NCI-H1694 (cell line): ENCODE results near the gene LRFN2.

Experiments used
- DNase-seq: peaks from one replicate; lab custom pipeline; 2025; lab: John Stamatoyannopoulos, UW

Gene LRFN2

DNA sequence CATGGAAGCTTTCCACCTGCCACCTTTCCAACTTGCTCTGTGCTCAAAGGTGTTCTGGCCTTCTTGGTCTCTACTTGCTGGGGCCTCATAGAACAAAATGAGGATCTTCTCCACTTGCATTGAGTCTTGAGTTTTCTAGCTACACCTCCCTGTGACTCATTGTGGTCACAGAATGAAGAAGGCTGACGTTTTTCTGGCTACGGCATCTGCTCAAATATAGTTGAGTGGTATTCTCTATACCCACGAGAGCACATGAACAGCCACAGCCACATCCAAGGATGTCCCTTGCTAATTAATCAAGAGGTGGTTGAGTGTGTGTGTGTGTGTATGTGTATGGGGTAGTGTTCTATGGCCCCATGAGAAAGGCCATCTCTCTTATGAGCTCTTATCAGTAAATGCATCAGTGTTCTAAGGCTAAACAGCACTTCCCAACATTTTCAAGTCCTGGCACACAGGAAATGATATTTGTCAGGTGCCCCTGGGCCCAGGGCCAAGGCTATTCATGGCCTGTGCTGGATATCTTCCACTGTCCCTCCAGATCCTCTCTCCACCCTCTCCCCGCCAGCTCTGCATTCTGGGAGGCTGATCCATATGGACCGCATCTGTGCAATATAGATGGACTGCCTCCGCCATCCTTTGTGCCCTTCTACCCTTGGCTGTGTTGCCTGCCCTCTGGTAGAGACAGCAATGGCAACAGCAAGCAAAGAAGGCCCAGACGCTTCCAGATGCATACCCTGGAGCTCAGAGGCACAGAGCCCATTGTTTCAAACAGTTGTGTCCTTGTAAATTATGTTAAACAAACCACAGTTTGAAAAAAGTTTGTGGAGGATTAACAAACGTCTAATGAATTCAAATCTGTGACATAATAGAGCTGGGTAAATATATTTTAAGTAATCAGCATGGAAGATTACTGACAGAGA lies 150.2 kb downstream of the LRFN2 start:
- no peak for DNase-seq

DNA sequence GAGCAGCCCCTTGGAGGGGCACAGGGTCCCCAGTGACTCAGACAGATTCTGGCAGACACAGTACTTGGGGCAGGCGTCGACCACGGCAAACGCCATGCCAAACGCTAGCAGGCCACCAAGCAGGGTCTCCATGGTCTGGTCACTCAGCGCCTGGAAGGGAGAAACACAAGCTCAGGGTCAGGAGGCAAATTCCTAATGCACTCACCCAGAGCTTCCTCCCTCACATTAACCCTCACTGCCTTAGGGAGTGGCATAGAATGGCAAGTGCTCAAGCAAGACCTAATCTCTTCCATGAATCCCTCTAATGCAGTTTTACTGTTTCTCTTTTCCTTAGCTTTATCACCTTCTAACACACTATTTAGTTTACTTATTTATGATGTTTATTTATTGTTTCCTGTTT lies 154.2 kb downstream of the LRFN2 start:
- no peak for DNase-seq

DNA sequence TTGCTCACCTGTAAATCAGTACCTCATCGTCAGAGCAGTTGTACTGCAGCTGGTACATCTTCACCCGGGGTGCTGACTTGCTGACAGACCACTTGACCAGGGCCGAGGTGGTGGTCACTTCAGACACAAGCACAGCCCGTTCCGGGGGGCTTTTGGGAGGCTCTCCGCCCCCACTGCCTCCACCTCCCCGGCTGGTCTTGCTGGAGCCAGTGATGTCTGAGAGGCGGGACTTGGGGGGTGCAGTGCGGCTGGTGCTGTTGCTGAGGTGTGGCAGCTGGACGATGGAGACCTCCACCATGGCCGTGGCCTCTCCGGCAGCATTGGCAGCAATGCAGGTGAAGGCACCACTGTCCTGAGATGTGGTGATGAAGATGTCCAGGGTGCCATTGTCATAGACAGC lies 155.5 kb downstream of the LRFN2 start:
- DNase-seq, result no peak

GRCh38 chr6:40427196-40427595 lies 160.0 kb downstream of the LRFN2 start:
- DNase-seq, result no peak

- peak; percentile 75 for DNase-seq
These were observed 160.7 kb downstream of the LRFN2 start for GRCh38 chr6:40426346-40427066.

- peak; percentile 93 for DNase-seq
These were observed 161.8 kb downstream of the LRFN2 start for GRCh38 chr6:40425192-40425919.

DNA sequence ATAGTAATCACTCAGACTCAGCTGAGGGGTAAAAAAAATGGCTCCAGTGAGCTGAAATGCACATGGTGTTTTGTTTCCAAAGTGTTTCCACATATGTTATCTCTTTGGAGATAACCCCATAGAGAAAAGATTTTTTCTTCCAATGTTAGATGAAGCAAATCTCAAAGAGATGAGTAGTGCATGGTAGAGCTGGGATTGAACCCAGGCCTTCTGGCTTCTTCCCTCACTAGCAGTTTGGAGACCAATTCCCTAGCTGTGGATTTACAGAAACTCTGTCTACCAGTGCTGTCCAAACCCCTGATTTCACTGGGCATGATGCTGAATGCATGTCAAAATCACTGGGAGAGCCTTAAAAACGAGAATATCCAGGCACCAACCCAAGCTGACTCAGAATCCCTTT lies 165.1 kb downstream of the LRFN2 start:
- no peak for DNase-seq

DNA sequence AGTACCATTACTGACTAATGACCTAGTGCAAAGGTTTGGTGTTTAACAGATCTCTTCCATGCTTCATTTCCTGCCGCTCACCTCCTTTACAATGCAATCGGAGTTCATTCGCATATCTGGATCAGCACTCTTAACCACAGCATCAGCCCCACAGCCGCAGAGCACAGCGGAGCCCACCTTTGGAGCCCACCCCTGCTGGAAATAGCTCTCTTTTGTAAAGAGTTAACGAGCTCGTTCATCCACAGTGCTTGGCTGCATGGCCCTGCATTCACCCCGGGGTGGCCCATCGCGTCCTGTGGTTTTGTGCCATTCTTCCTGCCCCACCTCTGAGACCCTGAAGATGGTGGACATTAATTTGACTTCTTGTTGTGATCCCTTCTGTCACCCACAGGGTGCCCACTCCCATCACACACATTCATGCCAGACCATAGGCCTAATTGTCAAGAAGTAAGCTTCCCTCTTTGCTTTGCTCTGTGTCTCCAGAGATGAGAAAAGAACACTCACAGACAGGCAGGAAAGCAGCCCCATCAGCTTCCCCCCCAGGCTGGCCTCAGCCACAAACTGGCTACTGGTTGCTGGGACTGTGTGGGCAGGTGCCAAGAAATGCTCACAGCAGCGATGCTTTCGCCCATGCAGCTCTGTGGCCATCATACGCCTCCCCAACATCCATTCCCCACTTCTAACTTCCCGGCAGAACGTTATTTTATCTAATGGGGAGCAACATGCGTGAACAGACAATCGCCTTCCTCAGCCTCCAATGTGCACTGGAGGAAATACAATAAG lies 167.0 kb downstream of the LRFN2 start:
- no peak for DNase-seq

GRCh38 chr6:40419377-40419776 lies 167.8 kb downstream of the LRFN2 start:
- no peak for DNase-seq

DNA sequence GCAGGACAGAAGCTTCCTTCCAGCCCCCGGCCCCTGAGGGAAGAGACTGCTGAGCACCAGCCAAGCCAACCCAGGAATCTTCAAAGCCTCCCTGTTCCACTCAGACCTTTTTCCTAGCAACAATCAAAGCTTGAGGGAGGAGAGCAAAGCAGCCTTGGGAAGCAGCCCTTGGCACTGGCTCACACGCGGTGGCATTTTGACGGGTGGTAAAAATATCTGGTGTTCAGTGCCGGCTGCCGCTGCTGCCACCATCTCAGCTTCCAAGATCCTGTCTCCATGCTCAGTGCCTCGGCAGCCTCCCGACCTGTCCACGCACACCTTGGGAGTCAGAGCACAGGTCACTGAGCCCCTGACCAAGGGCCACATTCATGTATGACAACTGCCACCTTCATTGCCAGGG lies 170.1 kb downstream of the LRFN2 start:
- no peak for DNase-seq

- no peak for DNase-seq
These were observed 172.5 kb downstream of the LRFN2 start for GRCh38 chr6:40414617-40415016.

DNA sequence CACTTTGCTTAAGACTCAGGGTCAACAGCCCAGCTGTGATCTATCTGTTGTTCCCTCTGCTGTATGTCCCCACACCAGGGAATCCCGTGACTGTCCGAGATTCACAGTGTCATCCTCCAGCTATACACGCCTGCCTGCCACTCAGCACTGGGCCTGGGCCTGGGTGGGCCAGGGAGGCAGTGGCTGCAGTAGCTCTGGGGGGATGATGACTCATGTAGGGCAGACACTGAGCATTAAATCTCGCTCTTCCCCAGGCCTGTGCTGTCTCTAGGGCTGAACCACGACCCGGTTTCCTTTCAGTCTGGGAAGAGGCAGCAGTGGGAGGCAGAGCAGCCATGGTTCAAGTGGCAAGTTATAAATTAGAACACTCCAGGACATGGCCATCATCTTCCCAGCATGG lies 173.9 kb downstream of the LRFN2 start:
- DNase-seq, result no peak

DNA sequence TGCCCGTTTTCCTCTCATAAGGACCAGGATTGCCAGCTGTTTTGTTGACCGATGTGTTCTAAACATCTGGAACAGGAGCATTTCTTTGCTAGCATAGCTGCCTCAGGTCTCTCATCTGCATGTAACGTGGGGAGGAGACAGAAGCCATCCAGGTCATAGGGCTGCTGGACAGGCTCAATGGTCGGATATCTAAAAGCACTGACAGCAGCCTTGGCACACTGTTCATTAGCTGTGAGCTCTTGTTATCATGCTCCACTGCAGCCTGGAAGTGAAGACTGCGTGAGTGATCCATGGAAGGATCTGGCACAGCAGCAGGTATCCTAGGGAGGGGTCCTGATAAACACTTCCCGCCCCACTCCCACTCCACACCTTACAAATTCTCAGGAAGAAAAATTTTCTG lies 175.3 kb downstream of the LRFN2 start:
- DNase-seq, result no peak

DNA sequence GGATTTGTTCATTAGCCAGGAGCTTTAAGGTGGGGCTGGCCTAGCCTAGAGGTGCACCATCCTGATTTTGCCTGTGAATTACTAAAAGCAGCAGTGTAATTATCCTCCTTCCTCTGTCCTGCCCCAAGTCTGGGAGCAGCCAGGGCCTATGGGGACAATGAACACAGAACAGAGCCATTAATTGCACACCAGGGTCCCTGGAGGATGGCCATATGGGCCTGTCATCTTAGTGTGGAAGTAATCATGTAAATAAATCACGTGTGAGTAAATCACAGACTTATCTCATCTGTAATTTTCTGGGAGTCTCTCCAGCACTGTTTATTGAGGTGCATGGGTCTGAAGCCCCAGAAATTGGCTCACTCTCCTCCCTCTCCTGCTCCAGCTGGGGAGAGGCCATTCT lies 176.3 kb downstream of the LRFN2 start:
- DNase-seq, result peak; percentile 69

- DNase-seq, result no peak
These were observed 177.3 kb downstream of the LRFN2 start for GRCh38 chr6:40409716-40410397.

- no peak for DNase-seq
These were observed 178.2 kb downstream of the LRFN2 start for GRCh38 chr6:40408786-40409542.

DNA sequence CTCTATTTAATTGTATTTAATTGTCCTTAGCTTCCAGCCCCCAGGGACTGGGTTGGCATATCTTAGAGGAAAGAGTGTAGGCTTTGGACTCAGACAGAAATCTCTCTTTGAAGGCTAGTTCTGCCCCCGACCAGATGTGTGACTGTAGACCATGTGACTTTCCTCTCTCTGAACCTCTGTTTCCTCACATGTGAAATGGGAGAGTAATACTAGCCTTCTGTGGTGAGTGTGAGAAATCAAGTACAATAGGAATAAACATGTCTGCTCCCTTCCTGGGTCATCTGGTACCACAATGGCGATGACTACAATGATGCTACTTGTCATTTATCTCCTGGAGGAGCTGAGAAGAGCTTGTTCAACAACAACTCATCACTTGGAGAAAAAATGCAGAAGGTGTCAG lies 179.9 kb downstream of the LRFN2 start:
- no peak for DNase-seq

GRCh38 chr6:40406175-40406574 lies 181.0 kb downstream of the LRFN2 start:
- DNase-seq, result no peak

DNA sequence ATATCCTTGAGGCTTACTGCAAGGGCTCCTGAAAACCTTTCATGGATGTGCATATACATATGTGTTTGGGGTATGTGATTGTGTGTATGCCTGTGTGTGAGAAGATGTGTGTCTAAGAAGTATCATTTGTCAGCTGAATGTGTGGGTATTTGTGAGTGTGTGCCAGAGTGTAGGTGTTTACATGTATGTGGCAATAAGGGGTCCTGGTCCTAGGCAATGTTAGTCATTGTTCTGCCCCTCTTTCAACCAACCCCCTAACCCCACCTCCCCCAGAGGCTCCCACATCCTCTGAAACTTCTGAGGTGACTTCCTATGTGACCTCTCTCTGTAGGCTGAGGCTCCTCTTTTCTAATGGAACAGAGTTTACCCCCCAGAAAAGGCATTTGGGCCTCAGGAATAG lies 186.4 kb downstream of the LRFN2 start:
- no peak for DNase-seq

GRCh38 chr6:40399888-40400457 lies 187.2 kb downstream of the LRFN2 start:
- no peak for DNase-seq
